ENCODE data around the gene METTL14. TPM values are rescaled to one million over a fixed set of nuclear protein-coding genes. Genes with fewer than 3 reads are reported as not detected.

The METTL14 gene
- total and polyA plus RNA-seq, 2 donors (not counting 1 experiment from before 2014, with no cell fraction given): 8.0 to 74.8 TPM

DNA sequence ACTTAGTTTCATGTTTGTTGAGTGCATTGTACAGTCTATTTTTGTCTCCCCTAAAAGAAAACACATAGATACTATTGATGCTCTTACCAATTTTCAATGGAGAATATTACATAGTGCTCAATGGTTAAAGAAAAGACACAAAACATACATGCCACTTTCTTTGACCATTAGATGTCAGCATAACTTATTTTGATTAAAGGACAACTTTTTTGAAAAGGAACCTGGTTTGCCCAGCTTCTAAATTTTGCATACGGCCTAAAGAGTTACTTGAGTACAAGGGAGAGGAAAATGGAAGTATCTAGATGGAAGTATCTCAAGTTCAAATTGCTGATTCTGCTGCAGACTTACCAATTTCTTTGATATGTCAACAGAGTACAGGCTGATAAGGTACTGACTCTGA, 68.5 kb downstream of the METTL14 start:
- intact Hi-C loops (cut with micrococcal nuclease): no loop called here
- Histone ChIP-seq H3K4me3 (ENCODE audit: control extremely low read depth in 1 of 5, extremely low read depth in 1 of 5, insufficient read depth in 1 of 5, low read depth in 2 of 5, low read length in 4 of 5) (no peak overlapping the region), H3K9me3 (ENCODE audit: control extremely low read depth in 1 of 3, control insufficient read depth in 2 of 3, insufficient read depth in 1 of 3, low read length in 2 of 3) (no peaks in the 10 kb centered on the region), H3K9ac (ENCODE audit: low read length) (no peak overlapping the region), H3K4me2 (replicated peaks; ENCODE audit: low read depth, low read length, poor library complexity, severe bottlenecking) (no peak overlapping the region), H3K4me1 (ENCODE audit: control insufficient read depth in 2 of 2, insufficient read depth in 2 of 2, low read length in 2 of 2) (no peaks in the 10 kb centered on the region), H4K20me1 (ENCODE audit: control insufficient read depth, insufficient read depth, low read length, poor library complexity, severe bottlenecking) (no peaks in the 10 kb centered on the region), H3K79me2 (ENCODE audit: control insufficient read depth, insufficient read depth, low read length) (no peaks in the 10 kb centered on the region), H3K36me3 (replicated peaks in 1 of 2; ENCODE audit: control extremely low read depth in 1 of 2, control insufficient read depth in 1 of 2, extremely low read depth in 1 of 2, insufficient read depth in 2 of 2, low read length in 1 of 2) (peaks cover 0 to 19% of the 10 kb centered on the region in 2 experiments), H2AFZ (ENCODE audit: insufficient read depth, low read depth, low read length, poor library complexity, severe bottlenecking) (no peak overlapping the region), H3K27me3 (replicated peaks in 1 of 4; ENCODE audit: control extremely low read depth in 1 of 4, control insufficient read depth in 3 of 4, insufficient read depth in 4 of 4, low read length in 3 of 4) (no peaks in the 10 kb centered on the region), H3K27ac (ENCODE audit: low read length in 2 of 2) (no peak overlapping the region)
- Mint-ChIP-seq H3K4me1 (no peaks in the 10 kb centered on the region), H3K27ac (no peak overlapping the region), H3K4me3 (no peak overlapping the region), H3K27me3 (no peaks in the 10 kb centered on the region), H3K9me3 (ENCODE audit: insufficient read depth) (no peaks in the 10 kb centered on the region)
- ChIA-PET POLR2A (no interaction called here), CTCF (interaction anchor here (1.3 to 1.5 kb wide), 2 partner anchors 7 to 18 kb away, joined by 4 read pairs; no protein-coding TSS in a partner anchor)
- DNase-seq (no peak), ATAC-seq (ENCODE audit: low read depth) (no peak)
- 71% methylated on average over 1 of the region's 1 CpG for WGBS (ENCODE audit: insufficient coverage)
- TF ChIP-seq, protein P1, sequence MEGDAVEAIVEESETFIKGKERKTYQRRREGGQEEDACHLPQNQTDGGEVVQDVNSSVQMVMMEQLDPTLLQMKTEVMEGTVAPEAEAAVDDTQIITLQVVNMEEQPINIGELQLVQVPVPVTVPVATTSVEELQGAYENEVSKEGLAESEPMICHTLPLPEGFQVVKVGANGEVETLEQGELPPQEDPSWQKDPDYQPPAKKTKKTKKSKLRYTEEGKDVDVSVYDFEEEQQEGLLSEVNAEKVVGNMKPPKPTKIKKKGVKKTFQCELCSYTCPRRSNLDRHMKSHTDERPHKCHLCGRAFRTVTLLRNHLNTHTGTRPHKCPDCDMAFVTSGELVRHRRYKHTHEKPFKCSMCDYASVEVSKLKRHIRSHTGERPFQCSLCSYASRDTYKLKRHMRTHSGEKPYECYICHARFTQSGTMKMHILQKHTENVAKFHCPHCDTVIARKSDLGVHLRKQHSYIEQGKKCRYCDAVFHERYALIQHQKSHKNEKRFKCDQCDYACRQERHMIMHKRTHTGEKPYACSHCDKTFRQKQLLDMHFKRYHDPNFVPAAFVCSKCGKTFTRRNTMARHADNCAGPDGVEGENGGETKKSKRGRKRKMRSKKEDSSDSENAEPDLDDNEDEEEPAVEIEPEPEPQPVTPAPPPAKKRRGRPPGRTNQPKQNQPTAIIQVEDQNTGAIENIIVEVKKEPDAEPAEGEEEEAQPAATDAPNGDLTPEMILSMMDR (IDR thresholded peaks at IDR 0.05): no peak
- TF ChIP-seq EZH2 (IDR thresholded peaks at IDR 0.05; ENCODE audit: borderline replicate concordance, insufficient read depth, low read depth, low read length, poor library complexity, severe bottlenecking): no peak

DNA sequence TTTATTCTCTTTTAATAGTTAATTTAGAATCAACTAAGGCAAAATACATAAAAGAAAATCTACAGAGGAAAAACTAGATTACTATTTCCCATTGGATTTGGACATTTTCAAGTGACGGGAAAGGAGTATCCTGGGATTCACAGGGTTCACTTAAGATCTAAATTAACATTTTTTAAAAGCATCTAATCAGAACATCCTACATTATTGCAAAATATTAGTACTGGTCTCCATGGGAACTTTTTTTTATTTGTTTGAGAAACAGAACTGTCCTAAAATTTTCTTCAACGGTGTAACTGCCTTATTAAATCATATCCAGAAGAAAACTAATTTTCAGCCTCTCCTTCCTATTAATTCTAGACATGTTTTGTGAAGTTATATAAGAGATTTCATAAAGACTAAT, 69.7 kb downstream of the METTL14 start:
- no peaks in the 10 kb centered on the region for H4K20me1 ChIP-seq (ENCODE audit: control insufficient read depth, insufficient read depth, low read length, poor library complexity, severe bottlenecking)
- H3K4me1 Mint-ChIP-seq: peaks cover 10% of the 10 kb centered on the region
- H3K4me3 ChIP-seq (ENCODE audit: control extremely low read depth in 1 of 5, extremely low read depth in 1 of 5, insufficient read depth in 1 of 5, low read depth in 2 of 5, low read length in 4 of 5): no peak overlapping the region
- H3K79me2 ChIP-seq (ENCODE audit: control insufficient read depth, insufficient read depth, low read length): no peaks in the 10 kb centered on the region
- no peak for TF ChIP-seq EZH2 (IDR thresholded peaks at IDR 0.05; ENCODE audit: borderline replicate concordance, insufficient read depth, low read depth, low read length, poor library complexity, severe bottlenecking)
- TF ChIP-seq, protein P1 (IDR thresholded peaks at IDR 0.05): no peak
- H3K9me3 Mint-ChIP-seq (ENCODE audit: insufficient read depth): no peaks in the 10 kb centered on the region
- no CpG with 5 or more reads among the region's 2 CpGs for WGBS (ENCODE audit: insufficient coverage)
- no peak overlapping the region for H3K4me2 ChIP-seq (replicated peaks; ENCODE audit: low read depth, low read length, poor library complexity, severe bottlenecking)
- H3K9me3 ChIP-seq (ENCODE audit: control extremely low read depth in 1 of 3, control insufficient read depth in 2 of 3, insufficient read depth in 1 of 3, low read length in 2 of 3): no peaks in the 10 kb centered on the region
- peaks cover 7 to 8% of the 10 kb centered on the region in 2 donors for H3K4me1 ChIP-seq (ENCODE audit: control insufficient read depth in 2 of 2, insufficient read depth in 2 of 2, low read length in 2 of 2)
- H3K27me3 ChIP-seq (replicated peaks in 1 of 4; ENCODE audit: control extremely low read depth in 1 of 4, control insufficient read depth in 3 of 4, insufficient read depth in 4 of 4, low read length in 3 of 4): no peaks in the 10 kb centered on the region
- no peak overlapping the region for H2AFZ ChIP-seq (ENCODE audit: insufficient read depth, low read depth, low read length, poor library complexity, severe bottlenecking)
- intact Hi-C loops (cut with micrococcal nuclease): no loop called here
- POLR2A ChIA-PET: no interaction called here
- no peak for ATAC-seq (ENCODE audit: low read depth)
- CTCF ChIA-PET: interaction anchor here (1.5 to 2.4 kb wide), 2 partner anchors 9 to 13 kb away, joined by 4 to 7 read pairs; no protein-coding TSS in a partner anchor
- no peak overlapping the region for H3K4me3 Mint-ChIP-seq
- no peak overlapping the region for H3K27ac Mint-ChIP-seq
- no peak for DNase-seq
- no peak overlapping the region for H3K27ac ChIP-seq (ENCODE audit: low read length in 2 of 2)
- no peak overlapping the region for H3K9ac ChIP-seq (ENCODE audit: low read length)
- peaks cover 0 to 19% of the 10 kb centered on the region in 2 experiments for H3K36me3 ChIP-seq (replicated peaks in 1 of 2; ENCODE audit: control extremely low read depth in 1 of 2, control insufficient read depth in 1 of 2, extremely low read depth in 1 of 2, insufficient read depth in 2 of 2, low read length in 1 of 2)
- no peaks in the 10 kb centered on the region for H3K27me3 Mint-ChIP-seq

All from B cell (primary cell).